ENCODE measurements around the gene CPED1.
"Not testable (repeated sequence)": the region's sequence is repeated elsewhere in the genome, so short reads cannot be mapped to it uniquely, and the experiment has no call there.

CPED1 gene

GRCh38 chr7:121102619-121103018 lies 114.1 kb downstream of the CPED1 start:
- DNase-seq: no peak

DNA sequence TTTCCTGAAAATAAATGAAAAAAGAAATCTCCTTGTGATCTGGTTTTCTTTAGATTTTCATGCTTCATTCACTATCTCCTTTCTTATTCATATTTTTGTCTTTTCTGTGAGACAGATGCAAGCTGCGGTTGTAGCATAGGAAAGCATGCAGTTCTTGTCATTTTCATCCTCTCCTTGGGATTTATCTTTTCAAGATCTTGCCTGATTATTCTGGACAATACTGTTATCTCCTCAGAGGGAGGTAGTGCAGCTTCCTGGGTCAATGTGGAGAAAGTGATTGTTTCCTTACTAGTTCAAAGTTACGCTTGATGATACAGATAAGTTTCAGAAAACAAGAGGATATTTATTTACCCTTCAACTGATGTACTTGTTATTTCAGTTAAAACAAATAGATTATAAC lies 114.6 kb downstream of the CPED1 start:
- no peak for DNase-seq

GRCh38 chr7:121103579-121103978 lies 115.1 kb downstream of the CPED1 start:
- no peak for DNase-seq

DNA sequence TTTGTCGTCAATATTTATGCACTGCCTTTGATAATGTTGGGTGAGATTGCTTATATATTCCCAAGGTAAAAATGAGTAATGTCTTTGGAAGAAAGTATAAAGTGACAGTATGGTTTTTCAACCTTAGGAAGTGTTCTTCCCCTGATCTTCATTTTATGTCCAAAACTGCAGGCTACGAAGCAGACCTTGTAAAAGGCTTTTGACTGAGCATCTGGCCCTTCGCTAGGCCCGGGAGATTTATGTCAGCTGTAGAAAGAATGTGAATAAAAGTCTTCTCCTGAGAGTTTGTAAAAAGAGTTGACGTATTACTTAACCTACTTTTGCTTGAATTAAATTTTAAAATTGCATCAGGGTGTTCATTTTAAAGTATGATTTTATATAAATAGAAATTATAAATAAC lies 116.8 kb downstream of the CPED1 start:
- no peak for DNase-seq

DNA sequence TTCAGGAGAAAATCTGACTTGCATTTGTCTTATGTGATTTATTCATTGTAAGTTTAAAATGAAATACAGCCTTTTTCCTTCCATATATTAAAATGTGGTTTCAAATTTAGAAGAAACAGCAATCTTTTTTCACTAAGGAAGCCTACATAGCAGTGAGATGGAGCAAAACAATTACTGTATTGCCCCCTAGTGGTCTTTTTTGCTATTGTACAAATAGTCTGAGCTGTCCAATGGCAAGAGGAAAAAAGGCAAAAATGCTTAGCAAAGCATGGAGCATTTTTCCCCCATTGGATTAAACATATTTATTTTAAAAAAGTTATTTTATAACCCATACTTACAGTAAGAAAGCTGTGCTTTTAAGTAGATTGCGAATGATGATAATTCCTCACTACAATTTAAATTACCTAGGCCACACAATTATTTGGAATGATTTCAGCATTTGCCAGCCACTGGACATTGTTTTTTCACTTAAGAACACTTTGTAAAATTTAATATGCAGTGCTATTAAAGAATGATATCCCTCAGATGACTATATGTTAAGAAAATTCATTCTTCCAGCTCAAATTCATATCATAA lies 119.5 kb downstream of the CPED1 start:
- peak; percentile 58 to 90 for DNase-seq

- no peak for DNase-seq
Measured at GRCh38 chr7:121109145-121109544, 120.6 kb downstream of the CPED1 start.

- no peak for DNase-seq
Measured at GRCh38 chr7:121113288-121113687, 124.8 kb downstream of the CPED1 start.

DNA sequence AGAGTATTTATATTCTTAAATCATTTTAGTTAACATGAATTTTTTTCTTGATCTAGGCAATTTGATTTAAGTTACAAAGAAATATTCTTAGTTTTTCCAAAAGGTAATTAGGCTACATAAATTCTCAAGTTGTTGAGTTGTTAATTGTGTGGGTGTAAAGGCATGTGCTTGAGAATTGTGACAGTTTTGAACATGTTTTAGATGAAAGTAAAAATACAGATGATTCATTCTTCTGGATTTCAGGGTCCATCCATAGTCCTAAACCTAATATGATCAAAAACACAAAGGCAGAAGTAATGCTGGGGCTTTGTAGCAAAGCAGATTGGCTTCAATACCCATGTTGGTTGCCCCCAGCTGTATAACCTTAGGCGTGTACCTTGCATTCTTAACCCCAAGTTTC lies 127.9 kb downstream of the CPED1 start:
- DNase-seq: no peak

DNA sequence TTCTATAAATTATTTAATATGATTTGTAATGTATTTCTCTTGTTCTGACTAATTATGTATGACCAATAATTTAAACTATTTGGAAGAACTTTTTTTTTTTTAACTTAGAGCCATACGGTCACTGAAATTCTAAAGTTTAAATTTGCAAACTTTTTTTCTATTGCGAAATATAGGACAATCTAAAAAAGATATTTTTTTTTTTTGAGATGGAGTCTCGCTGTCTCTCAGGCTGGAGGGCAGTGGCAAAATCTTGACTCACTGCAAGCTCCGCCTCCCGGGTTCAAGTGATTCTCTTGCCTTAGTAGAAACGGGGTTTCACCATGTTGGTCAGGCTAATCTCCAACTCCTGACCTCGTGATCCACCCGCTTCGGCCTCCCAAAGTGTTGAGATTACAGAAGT lies 130.5 kb downstream of the CPED1 start:
- no peak for DNase-seq

DNA sequence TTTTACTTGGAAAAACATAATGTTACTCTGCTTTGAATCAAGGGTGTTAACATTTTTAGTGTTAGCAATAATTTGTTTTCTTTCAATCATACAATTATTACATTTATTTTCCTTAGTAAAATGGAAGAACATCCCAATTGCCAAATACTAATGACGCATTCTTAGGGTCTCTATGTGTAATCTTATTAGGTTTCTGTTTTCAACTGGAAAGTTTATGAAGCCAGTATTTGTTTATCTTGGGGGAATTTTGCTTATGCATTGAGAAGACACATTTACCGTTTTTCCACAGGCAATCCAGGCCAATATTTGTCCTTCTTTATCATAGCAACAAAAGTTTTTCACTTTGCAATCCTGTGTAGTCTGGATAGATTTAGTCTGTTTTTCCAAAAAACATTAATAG lies 134.5 kb downstream of the CPED1 start:
- DNase-seq: no peak

DNA sequence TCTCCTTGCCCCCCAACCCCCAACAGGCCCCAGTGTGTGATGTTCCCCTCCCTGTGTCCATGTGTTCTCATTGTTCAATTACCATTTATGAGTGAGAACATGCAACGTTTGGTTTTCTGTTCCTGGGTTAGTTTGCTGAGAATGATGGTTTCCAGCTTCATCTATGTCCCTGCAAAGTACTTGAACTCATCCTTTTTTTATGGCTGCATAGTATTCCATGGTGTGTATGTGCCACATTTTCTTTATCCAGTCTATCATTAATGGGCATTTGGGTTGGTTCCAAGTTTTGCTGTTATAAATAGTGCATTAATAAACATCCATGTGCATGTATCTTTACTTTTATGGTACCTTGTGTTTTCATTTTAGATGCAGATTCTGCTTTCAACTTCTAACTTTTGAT lies 136.9 kb downstream of the CPED1 start:
- DNase-seq: not testable (repeated sequence)

DNA sequence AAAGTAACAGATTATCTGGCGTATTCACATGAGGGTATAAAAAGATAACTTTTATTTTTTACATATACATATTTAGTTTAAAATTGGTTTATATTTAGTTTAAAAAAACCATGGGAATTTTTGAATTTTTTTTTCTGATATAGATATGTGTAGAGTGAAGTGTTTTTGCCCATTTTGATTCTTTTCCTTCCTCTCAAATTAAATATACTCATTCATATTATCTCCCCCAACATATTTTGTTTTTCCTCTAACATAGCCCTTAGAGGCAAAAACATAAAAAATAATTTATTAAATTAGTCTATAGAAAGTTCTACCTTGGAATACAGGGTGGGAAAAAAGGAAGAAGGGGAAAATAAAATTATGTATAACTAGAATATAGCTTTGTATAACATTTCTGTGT lies 137.7 kb downstream of the CPED1 start:
- DNase-seq: no peak

DNA sequence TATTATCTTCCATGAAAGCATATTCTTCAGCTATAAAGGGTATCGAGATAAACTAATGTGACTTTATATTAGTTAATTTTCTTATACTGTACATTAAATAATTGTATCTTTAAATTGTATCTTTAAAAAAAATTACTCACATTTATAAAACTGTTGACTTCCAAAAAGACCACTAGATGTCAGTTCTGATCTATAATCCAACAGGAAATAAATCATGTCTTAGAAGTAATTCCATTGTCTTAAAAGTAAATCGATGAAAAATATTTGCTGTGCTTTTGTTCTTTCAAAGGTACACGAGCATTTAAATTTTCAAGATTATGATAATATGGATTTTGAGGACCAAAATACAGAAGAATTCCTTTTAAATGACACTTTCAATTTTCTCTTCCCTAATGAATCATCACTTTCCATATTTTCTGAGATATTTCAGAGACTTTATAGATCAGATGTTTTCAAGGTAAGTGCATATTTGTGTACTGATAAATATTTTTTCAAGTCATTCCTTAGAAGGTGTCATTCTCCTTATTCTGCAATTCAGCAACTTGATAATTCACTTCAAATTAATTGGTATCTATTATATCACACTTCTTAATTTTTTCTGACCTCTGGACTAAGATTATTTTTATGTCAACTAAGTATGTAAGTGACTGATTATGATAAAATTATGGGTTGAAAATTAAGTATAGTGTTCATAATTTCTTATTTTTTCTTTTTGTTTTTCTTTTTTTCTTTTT lies 138.5 kb downstream of the CPED1 start:
- no peak for DNase-seq

DNA sequence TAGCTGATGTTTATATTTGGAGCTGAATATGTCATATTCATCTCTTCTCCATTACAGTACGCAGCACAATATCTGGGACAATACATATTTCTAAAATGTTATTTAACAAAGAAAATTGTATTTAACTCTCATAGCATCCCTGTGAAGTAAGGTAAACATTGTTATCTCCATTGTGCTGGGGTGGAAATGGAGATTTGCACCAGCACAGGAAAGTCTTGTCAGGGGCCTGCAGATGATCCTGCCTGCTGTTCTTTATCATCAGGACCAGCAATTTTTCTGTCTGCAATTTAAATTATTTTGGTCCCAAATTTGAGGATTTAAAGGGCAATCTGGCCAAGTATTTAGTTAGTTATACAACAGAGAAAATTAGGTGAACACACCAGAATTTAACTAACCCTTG lies 144.4 kb downstream of the CPED1 start:
- DNase-seq: no peak

DNA sequence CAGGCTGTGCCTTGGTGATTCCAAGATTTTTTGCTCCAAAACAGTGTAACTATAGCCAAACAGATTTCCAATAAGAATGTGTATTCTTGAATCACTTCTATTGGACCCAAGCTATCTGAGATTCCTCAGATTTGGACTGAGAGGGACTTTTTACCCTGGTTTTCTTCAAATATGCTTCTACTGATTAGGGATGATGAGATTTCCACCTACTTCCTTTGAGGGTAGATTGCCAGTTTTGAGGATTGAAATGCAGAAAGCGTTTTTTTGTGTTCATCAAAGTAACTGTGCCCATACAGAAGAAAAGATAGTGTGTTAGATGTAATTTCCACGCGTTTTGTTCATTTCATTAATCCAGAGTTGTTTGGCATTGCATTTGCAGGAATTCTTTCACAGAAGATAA lies 144.9 kb downstream of the CPED1 start:
- DNase-seq: no peak

DNA sequence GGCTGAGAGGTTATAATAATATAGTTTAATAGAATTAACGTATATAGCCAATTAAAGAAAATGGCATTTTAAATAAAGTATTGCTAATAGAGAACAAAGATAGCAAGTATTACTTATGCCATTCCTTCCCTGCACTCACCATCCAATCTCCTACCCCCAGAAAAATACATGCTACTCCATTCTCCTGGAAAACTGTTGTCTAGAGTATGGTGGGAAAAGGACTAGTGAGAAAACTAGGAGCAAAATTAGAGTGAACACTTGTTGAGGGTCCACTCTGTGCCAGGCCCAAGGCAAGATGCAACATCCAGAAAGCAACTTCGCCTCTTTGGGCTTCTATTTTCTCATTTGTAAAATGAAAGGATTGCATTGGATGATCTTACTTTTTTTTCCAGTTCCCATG lies 149.1 kb downstream of the CPED1 start:
- DNase-seq: no peak

GRCh38 chr7:121138262-121138933 lies 149.9 kb downstream of the CPED1 start:
- no peak for DNase-seq

DNA sequence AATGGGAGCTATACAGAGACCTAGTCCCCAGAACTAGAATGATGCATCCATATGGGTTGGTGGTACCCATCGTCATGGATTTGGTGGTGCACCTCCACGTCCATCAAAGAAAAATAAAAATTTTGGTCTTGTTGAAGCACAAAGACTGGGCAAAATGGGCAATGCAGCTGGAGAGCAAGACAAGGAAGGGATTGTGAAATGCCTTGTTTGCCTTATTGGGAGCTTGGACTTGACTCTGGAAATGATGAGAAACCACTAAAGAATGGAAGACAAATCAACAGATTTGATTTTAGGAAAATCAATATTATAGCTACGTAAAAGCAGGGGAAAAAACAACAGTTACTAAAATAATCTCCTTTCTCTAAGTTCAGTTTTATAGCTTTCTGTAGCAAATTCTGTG lies 150.9 kb downstream of the CPED1 start:
- no peak for DNase-seq

DNA sequence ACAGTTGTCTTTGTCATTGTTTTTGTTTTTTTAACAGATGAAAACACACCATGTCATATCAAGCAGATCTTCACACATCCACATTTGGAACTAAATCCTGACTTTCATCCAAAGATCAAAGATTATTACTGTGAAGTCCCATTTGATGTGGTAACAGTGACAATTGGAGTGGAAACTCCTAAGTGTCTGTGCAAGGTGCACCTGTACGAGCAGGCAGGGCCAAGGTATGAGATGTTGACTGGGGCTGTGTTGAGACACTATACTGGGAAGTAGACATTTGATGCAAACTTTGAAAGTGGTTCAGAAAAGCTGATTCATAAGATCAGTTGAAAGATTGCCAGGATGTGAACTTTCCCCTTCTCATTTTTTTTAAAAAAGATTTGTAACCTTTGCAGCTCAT lies 152.3 kb downstream of the CPED1 start:
- DNase-seq: no peak

DNA sequence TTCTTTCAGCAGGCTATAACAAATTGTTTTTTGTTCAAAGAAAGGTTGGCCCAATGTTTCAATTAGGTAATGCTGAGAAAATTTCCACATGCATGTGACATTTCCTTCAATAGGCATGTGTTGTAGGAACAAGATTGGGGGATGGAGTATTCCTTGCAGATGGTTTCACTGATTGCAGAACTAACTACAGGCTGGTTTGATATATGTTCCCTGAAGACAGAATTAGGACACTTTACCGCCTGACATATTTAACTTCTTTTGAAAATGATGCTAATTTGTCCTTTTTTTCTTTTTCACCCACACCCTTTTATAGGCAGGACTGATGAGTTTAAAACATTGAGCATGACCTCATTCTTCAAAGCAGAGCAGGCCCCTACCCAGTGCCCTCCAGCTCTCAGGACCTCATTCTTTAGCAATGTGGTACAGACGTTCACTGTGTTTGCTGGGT lies 163.3 kb downstream of the CPED1 start:
- DNase-seq: no peak

- no peak for DNase-seq
Measured at GRCh38 chr7:121153411-121153810, 164.9 kb downstream of the CPED1 start.

DNA sequence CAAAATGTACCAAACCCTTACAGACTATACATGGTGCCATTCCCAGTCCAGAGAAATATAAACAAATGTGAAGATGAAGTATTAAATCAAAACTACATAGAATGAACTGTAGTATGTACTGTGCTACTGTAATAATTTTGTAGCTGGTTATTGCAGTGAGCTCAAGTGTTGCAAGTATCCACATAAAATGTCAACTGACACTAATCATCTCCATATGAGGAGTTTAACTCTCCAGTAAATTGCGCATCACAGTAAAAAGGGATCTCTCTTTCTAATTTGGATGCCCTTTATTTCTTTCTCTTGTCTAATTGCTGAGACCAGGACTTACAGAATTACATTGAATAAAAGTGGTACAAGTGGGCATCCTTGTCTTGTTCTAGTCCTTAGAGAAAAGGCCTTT lies 165.5 kb downstream of the CPED1 start:
- DNase-seq: no peak

- no peak for DNase-seq
Measured at GRCh38 chr7:121156825-121157224, 168.3 kb downstream of the CPED1 start.

GRCh38 chr7:121157341-121157751 lies 168.8 kb downstream of the CPED1 start:
- no peak for DNase-seq
